ENCODE measurements around the gene RBMS1. TPM values are rescaled to one million over a fixed set of nuclear protein-coding genes. Genes with fewer than 3 reads are reported as not detected.

RBMS1 gene
- total and polyA plus RNA-seq, 4 donors, result 7.9 to 23.5 (median 15.5) TPM

- no peak overlapping the region for H3K9ac ChIP-seq (ENCODE audit: low read depth in 1 of 2, low read length in 2 of 2)
- WGBS, result 53% methylated on average over 2 of the region's 2 CpGs
- TF ChIP-seq HNF4G (IDR thresholded peaks at IDR 0.05) (no peak), TAF1 (conservative IDR thresholded peaks at IDR 0.05) (no peak)
- TF ChIP-seq, protein P1, sequence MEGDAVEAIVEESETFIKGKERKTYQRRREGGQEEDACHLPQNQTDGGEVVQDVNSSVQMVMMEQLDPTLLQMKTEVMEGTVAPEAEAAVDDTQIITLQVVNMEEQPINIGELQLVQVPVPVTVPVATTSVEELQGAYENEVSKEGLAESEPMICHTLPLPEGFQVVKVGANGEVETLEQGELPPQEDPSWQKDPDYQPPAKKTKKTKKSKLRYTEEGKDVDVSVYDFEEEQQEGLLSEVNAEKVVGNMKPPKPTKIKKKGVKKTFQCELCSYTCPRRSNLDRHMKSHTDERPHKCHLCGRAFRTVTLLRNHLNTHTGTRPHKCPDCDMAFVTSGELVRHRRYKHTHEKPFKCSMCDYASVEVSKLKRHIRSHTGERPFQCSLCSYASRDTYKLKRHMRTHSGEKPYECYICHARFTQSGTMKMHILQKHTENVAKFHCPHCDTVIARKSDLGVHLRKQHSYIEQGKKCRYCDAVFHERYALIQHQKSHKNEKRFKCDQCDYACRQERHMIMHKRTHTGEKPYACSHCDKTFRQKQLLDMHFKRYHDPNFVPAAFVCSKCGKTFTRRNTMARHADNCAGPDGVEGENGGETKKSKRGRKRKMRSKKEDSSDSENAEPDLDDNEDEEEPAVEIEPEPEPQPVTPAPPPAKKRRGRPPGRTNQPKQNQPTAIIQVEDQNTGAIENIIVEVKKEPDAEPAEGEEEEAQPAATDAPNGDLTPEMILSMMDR (IDR thresholded peaks at IDR 0.05; ENCODE audit: low read depth, low read length, missing input control), result no peak
- TF ChIP-seq, protein P2, sequence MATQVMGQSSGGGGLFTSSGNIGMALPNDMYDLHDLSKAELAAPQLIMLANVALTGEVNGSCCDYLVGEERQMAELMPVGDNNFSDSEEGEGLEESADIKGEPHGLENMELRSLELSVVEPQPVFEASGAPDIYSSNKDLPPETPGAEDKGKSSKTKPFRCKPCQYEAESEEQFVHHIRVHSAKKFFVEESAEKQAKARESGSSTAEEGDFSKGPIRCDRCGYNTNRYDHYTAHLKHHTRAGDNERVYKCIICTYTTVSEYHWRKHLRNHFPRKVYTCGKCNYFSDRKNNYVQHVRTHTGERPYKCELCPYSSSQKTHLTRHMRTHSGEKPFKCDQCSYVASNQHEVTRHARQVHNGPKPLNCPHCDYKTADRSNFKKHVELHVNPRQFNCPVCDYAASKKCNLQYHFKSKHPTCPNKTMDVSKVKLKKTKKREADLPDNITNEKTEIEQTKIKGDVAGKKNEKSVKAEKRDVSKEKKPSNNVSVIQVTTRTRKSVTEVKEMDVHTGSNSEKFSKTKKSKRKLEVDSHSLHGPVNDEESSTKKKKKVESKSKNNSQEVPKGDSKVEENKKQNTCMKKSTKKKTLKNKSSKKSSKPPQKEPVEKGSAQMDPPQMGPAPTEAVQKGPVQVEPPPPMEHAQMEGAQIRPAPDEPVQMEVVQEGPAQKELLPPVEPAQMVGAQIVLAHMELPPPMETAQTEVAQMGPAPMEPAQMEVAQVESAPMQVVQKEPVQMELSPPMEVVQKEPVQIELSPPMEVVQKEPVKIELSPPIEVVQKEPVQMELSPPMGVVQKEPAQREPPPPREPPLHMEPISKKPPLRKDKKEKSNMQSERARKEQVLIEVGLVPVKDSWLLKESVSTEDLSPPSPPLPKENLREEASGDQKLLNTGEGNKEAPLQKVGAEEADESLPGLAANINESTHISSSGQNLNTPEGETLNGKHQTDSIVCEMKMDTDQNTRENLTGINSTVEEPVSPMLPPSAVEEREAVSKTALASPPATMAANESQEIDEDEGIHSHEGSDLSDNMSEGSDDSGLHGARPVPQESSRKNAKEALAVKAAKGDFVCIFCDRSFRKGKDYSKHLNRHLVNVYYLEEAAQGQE (IDR thresholded peaks at IDR 0.05), result no peak
- H3K9me3 ChIP-seq (ENCODE audit: control insufficient read depth in 4 of 4, low read length in 3 of 4), result no peaks in the 10 kb centered on the region
- no peaks in the 10 kb centered on the region for H3K27me3 ChIP-seq (ENCODE audit: control insufficient read depth in 4 of 4, insufficient read depth in 4 of 4, low read length in 3 of 4)
- H3K27ac ChIP-seq (ENCODE audit: low read depth in 1 of 2, low read length in 2 of 2), result no peak overlapping the region
- no peaks in the 10 kb centered on the region for H3K4me1 ChIP-seq (ENCODE audit: control insufficient read depth in 4 of 4, insufficient read depth in 4 of 4, low read length in 3 of 4)
- H3K4me3 ChIP-seq (ENCODE audit: low read depth in 1 of 3, low read length in 3 of 3), result no peak overlapping the region
- DNase-seq (ENCODE audit: low spot score), result no peak
- no peaks in the 10 kb centered on the region for H3K36me3 ChIP-seq (ENCODE audit: control insufficient read depth in 4 of 4, insufficient read depth in 3 of 4, low read depth in 1 of 4, low read length in 3 of 4)
Observed at GRCh38 chr2:160510617-160511016, 17.0 kb upstream of the RBMS1 start.

DNA sequence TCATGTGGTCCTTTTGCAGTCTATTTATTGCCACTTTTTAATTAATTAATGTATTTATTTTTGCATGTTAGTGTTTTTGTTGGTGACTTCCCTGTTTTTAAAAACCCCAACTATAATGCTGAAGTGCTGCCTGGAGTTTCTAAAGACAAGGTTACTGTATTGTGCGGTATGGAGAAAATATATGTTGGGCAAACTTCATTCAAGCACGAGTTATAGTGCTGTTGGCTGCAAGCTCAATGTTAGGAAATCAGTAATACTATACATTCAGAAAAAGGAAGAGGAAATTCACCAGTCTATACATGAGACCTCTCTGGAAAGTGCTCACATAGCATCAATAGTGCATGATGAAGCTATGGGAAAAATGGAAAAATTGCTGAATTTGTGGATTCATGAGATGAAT is 15.4 kb upstream of the RBMS1 start:
- no peak for TF ChIP-seq JUND (IDR thresholded peaks at IDR 0.05)
- no peak for TF ChIP-seq FOXA2 (IDR thresholded peaks at IDR 0.05)
- TF ChIP-seq HNF4A (conservative IDR thresholded peaks at IDR 0.05), result no peak
- no peak for TF ChIP-seq GABPA (IDR thresholded peaks at IDR 0.05 in 1 of 2, conservative IDR thresholded peaks at IDR 0.05 in 1 of 2)
- no peak for TF ChIP-seq YY1 (IDR thresholded peaks at IDR 0.05)
- no peak for TF ChIP-seq RXRA (IDR thresholded peaks at IDR 0.05)
- TF ChIP-seq FOXA1 (IDR thresholded peaks at IDR 0.05), result no peak
- no peak for TF ChIP-seq HNF4G (IDR thresholded peaks at IDR 0.05)
- TF ChIP-seq NR2F2 (IDR thresholded peaks at IDR 0.05), result no peak
- TF ChIP-seq EGR1 (IDR thresholded peaks at IDR 0.05; ENCODE audit: low read depth in 2 of 2), result no peak
- no peak for TF ChIP-seq TAF1 (conservative IDR thresholded peaks at IDR 0.05)
- TF ChIP-seq, protein P3, sequence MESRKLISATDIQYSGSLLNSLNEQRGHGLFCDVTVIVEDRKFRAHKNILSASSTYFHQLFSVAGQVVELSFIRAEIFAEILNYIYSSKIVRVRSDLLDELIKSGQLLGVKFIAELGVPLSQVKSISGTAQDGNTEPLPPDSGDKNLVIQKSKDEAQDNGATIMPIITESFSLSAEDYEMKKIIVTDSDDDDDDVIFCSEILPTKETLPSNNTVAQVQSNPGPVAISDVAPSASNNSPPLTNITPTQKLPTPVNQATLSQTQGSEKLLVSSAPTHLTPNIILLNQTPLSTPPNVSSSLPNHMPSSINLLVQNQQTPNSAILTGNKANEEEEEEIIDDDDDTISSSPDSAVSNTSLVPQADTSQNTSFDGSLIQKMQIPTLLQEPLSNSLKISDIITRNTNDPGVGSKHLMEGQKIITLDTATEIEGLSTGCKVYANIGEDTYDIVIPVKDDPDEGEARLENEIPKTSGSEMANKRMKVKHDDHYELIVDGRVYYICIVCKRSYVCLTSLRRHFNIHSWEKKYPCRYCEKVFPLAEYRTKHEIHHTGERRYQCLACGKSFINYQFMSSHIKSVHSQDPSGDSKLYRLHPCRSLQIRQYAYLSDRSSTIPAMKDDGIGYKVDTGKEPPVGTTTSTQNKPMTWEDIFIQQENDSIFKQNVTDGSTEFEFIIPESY (IDR thresholded peaks at IDR 0.05), result no peak
- H3K36me3 ChIP-seq (ENCODE audit: control insufficient read depth in 4 of 4, insufficient read depth in 3 of 4, low read depth in 1 of 4, low read length in 3 of 4), result no peaks in the 10 kb centered on the region
- no peaks in the 10 kb centered on the region for H3K27me3 ChIP-seq (ENCODE audit: control insufficient read depth in 4 of 4, insufficient read depth in 4 of 4, low read length in 3 of 4)
- no peak overlapping the region for H3K4me3 ChIP-seq (ENCODE audit: low read depth in 1 of 3, low read length in 3 of 3)
- no peaks in the 10 kb centered on the region for H3K4me1 ChIP-seq (ENCODE audit: control insufficient read depth in 4 of 4, insufficient read depth in 4 of 4, low read length in 3 of 4)
- no peak for DNase-seq (ENCODE audit: low spot score)
- H3K9me3 ChIP-seq (ENCODE audit: control insufficient read depth in 4 of 4, low read length in 3 of 4), result no peaks in the 10 kb centered on the region
- no peak overlapping the region for H3K27ac ChIP-seq (ENCODE audit: low read depth in 1 of 2, low read length in 2 of 2)
- 86% methylated on average over 2 of the region's 2 CpGs for WGBS
- no peak overlapping the region for H3K9ac ChIP-seq (ENCODE audit: low read depth in 1 of 2, low read length in 2 of 2)
